MG63 (cell line): ENCODE data around the gene TTLL7. TPM values are rescaled to one million over a fixed set of nuclear protein-coding genes. Genes with fewer than 3 reads are reported as not detected.
"Not testable (repeated sequence)": the region's sequence is repeated elsewhere in the genome, so short reads cannot be mapped to it uniquely, and the experiment has no call there.

ENCODE experiments used
- DNase-seq: peaks from one replicate; pipeline ENCODE4 v3.0.0-alpha.2; 2020
- H3K27me3 ChIP-seq: fragments of 250-450 bp; sonication (Bioruptor Pico); 2 replicates; pipeline ENCODE4 v1.5.1; 2020; ENCODE audit warnings: mild to moderate bottlenecking, moderate library complexity
- H3K36me3 ChIP-seq: fragments of 250-450 bp; sonication (Bioruptor Pico); 2 replicates; pipeline ENCODE4 v1.5.1; 2020; ENCODE audit warnings: mild to moderate bottlenecking, moderate library complexity
- H3K4me3 ChIP-seq: fragments of 250-450 bp; sonication (Bioruptor Pico); 2 replicates; pipeline ENCODE4 v1.5.1; 2020; ENCODE audit warnings: mild to moderate bottlenecking, moderate library complexity
- H3K9me3 ChIP-seq: fragments of 250-450 bp; sonication (Bioruptor Pico); 2 replicates; pipeline ENCODE4 v1.5.1; 2020; ENCODE audit warnings: mild to moderate bottlenecking, moderate library complexity
- total RNA-seq: library from RNA; depleted of rRNA; stranded (reverse); fragments of >200 nt; shearing (Covaris generic); gene quantifications from 2 replicates; pipeline ENCODE4 v1.2.3, GENCODE V29; 2014; ENCODE audit warnings: low replicate concordance

The TTLL7 gene
- total RNA-seq, 1 experiment from 2014 or later = 0.03 TPM

GRCh38 chr1:84000954-84001495, 2.1 kb upstream of the TTLL7 start:
- Histone ChIP-seq H3K9me3 (no peaks in the 10 kb centered on the region), H3K36me3 (no peaks in the 10 kb centered on the region), H3K4me3 (no peak overlapping the region), H3K27me3 (peaks cover 12% of the 10 kb centered on the region; the same call in 1 of the 2 replicates)
- DNase-seq = no peak

- Histone ChIP-seq H3K27me3 (peaks cover 12% of the 10 kb centered on the region; the same call in 1 of the 2 replicates), H3K36me3 (no peaks in the 10 kb centered on the region), H3K4me3 (no peak overlapping the region), H3K9me3 (no peaks in the 10 kb centered on the region)
- no peak for DNase-seq
These were observed 1.4 kb upstream of the TTLL7 start for GRCh38 chr1:84000196-84000885.

GRCh38 chr1:83999316-83999819, 436 bp upstream of the TTLL7 start:
- H3K9me3 ChIP-seq = no peaks in the 10 kb centered on the region
- H3K4me3 ChIP-seq = peak overlapping the region; percentile 70
- H3K27me3 ChIP-seq = peaks cover 12% of the 10 kb centered on the region; the same call in 1 of the 2 replicates
- no peaks in the 10 kb centered on the region for H3K36me3 ChIP-seq
- peak; percentile 67 for DNase-seq

GRCh38 chr1:83998205-83998497, 781 bp downstream of the TTLL7 start:
- Histone ChIP-seq H3K27me3 (peaks cover 12% of the 10 kb centered on the region; the same call in 1 of the 2 replicates), H3K36me3 (no peaks in the 10 kb centered on the region), H3K9me3 (no peaks in the 10 kb centered on the region), H3K4me3 (peak overlapping the region; percentile 70)
- no peak for DNase-seq

- DNase-seq = no peak
These were observed 1.3 kb downstream of the TTLL7 start for GRCh38 chr1:83997631-83998030.

GRCh38 chr1:83996621-83997020, 2.3 kb downstream of the TTLL7 start:
- Histone ChIP-seq H3K9me3 (no peaks in the 10 kb centered on the region), H3K4me3 (no peak overlapping the region), H3K36me3 (no peaks in the 10 kb centered on the region), H3K27me3 (peaks cover 12% of the 10 kb centered on the region; the same call in 1 of the 2 replicates)
- no peak for DNase-seq

More at GRCh38 chr1:83997631-83998030, 1.3 kb downstream of the TTLL7 start:
- Histone ChIP-seq H3K4me3 (no peak overlapping the region), H3K27me3 (peaks cover 12% of the 10 kb centered on the region; the same call in 1 of the 2 replicates), H3K9me3 (no peaks in the 10 kb centered on the region), H3K36me3 (no peaks in the 10 kb centered on the region)

- peaks cover 12% of the 10 kb centered on the region; the same call in 1 of the 2 replicates for H3K27me3 ChIP-seq
- no peak for DNase-seq
- H3K9me3 ChIP-seq = no peaks in the 10 kb centered on the region
- H3K36me3 ChIP-seq = no peaks in the 10 kb centered on the region
- H3K4me3 ChIP-seq = no peak overlapping the region
These were observed 2.7 kb downstream of the TTLL7 start for GRCh38 chr1:83996191-83996590.

GRCh38 chr1:83995649-83996048, 3.3 kb downstream of the TTLL7 start:
- Histone ChIP-seq H3K9me3 (no peaks in the 10 kb centered on the region), H3K36me3 (no peaks in the 10 kb centered on the region), H3K4me3 (no peak overlapping the region), H3K27me3 (peaks cover 12% of the 10 kb centered on the region; the same call in 1 of the 2 replicates)
- DNase-seq = no peak

- peaks cover 9% of the 10 kb centered on the region; the same call in 1 of the 2 replicates for H3K27me3 ChIP-seq
- no peak overlapping the region for H3K4me3 ChIP-seq
- no peaks in the 10 kb centered on the region for H3K9me3 ChIP-seq
- DNase-seq = no peak
- no peaks in the 10 kb centered on the region for H3K36me3 ChIP-seq
These were observed 4.8 kb downstream of the TTLL7 start for GRCh38 chr1:83994111-83994510.

- Histone ChIP-seq H3K36me3 (no peaks in the 10 kb centered on the region), H3K4me3 (no peak overlapping the region), H3K9me3 (0 out of 2 replicates have a peak, but pooled peaks cover 2% of the 10 kb centered on the region), H3K27me3 (no peaks in the 10 kb centered on the region)
- DNase-seq = no peak
These were observed 8.2 kb downstream of the TTLL7 start for GRCh38 chr1:83990734-83991133.

GRCh38 chr1:83985048-83985447, 13.9 kb downstream of the TTLL7 start:
- H3K4me3 ChIP-seq = no peak overlapping the region
- H3K9me3 ChIP-seq = 0 out of 2 replicates have a peak, but pooled peaks cover 2% of the 10 kb centered on the region
- no peaks in the 10 kb centered on the region for H3K27me3 ChIP-seq
- H3K36me3 ChIP-seq = no peaks in the 10 kb centered on the region
- DNase-seq = no peak

- DNase-seq, H3K36me3 ChIP-seq, H3K27me3 ChIP-seq, H3K4me3 ChIP-seq, H3K9me3 ChIP-seq: not testable (repeated sequence)
These were observed 15.0 kb downstream of the TTLL7 start for GRCh38 chr1:83983918-83984317.

GRCh38 chr1:83978056-83978455, 20.9 kb downstream of the TTLL7 start:
- H3K36me3 ChIP-seq = no peaks in the 10 kb centered on the region
- no peak for DNase-seq
- no peaks in the 10 kb centered on the region for H3K27me3 ChIP-seq
- H3K4me3 ChIP-seq = no peak overlapping the region
- H3K9me3 ChIP-seq = no peaks in the 10 kb centered on the region

GRCh38 chr1:83976920-83977319, 22.0 kb downstream of the TTLL7 start:
- no peak for DNase-seq
- Histone ChIP-seq H3K4me3 (no peak overlapping the region), H3K9me3 (no peaks in the 10 kb centered on the region), H3K36me3 (no peaks in the 10 kb centered on the region), H3K27me3 (no peaks in the 10 kb centered on the region)

- DNase-seq = no peak
- Histone ChIP-seq H3K4me3 (no peak overlapping the region), H3K36me3 (no peaks in the 10 kb centered on the region), H3K9me3 (no peaks in the 10 kb centered on the region), H3K27me3 (no peaks in the 10 kb centered on the region)
These were observed 28.1 kb downstream of the TTLL7 start for GRCh38 chr1:83970802-83971201.

- H3K9me3 ChIP-seq = no peaks in the 10 kb centered on the region
- no peaks in the 10 kb centered on the region for H3K27me3 ChIP-seq
- no peak for DNase-seq
- no peak overlapping the region for H3K4me3 ChIP-seq
- H3K36me3 ChIP-seq = no peaks in the 10 kb centered on the region
These were observed 28.8 kb downstream of the TTLL7 start for GRCh38 chr1:83970114-83970513.

GRCh38 chr1:83967336-83967735, 31.6 kb downstream of the TTLL7 start:
- no peak for DNase-seq
- Histone ChIP-seq H3K27me3 (no peaks in the 10 kb centered on the region), H3K9me3 (no peaks in the 10 kb centered on the region), H3K36me3 (no peaks in the 10 kb centered on the region), H3K4me3 (no peak overlapping the region)

- Histone ChIP-seq H3K9me3 (no peaks in the 10 kb centered on the region), H3K27me3 (no peaks in the 10 kb centered on the region), H3K4me3 (no peak overlapping the region), H3K36me3 (no peaks in the 10 kb centered on the region)
- no peak for DNase-seq
These were observed 34.8 kb downstream of the TTLL7 start for GRCh38 chr1:83964153-83964552.
